Activated naive CD8-positive, alpha-beta T cell treated with anti-CD3 and anti-CD28 coated beads for 36 hours (primary cell): Measurements from ENCODE around the gene GADD45B. TPM values are rescaled to one million over a fixed set of nuclear protein-coding genes. Genes with fewer than 3 reads are reported as not detected.

ENCODE experiments used
- DNase-seq: peaks from one replicate; pipeline ENCODE4 v3.0.0; 2021
- H3K27ac Mint-ChIP-seq: one replicate; pipeline ENCODE4 v1.8.0; 2022; ENCODE audit warnings: mild to moderate bottlenecking, moderate library complexity, mixed read lengths
- H3K27me3 Mint-ChIP-seq: one replicate; pipeline ENCODE4 v1.8.0; 2022; ENCODE audit warnings: mild to moderate bottlenecking, mixed read lengths
- H3K36me3 Mint-ChIP-seq: one replicate; pipeline ENCODE4 v1.8.0; 2021; ENCODE audit warnings: mild to moderate bottlenecking, mixed read lengths
- H3K4me1 Mint-ChIP-seq: one replicate; pipeline ENCODE4 v1.8.0; 2021; ENCODE audit warnings: mixed read lengths
- H3K4me3 Mint-ChIP-seq: one replicate; pipeline ENCODE4 v1.8.0; 2022; ENCODE audit warnings: mild to moderate bottlenecking, moderate library complexity, mixed read lengths
- H3K9me3 Mint-ChIP-seq: one replicate; pipeline ENCODE4 v1.8.0; 2022; ENCODE audit warnings: mixed read lengths
- total RNA-seq, 2 experiments: library from RNA; stranded (reverse); gene quantifications; one replicate each; pipeline ENCODE4 v1.2.3, GENCODE V29; 2021

The GADD45B gene
- total RNA-seq, 2 experiments from 2014 or later = 83.0 to 97.2 TPM

DNA sequence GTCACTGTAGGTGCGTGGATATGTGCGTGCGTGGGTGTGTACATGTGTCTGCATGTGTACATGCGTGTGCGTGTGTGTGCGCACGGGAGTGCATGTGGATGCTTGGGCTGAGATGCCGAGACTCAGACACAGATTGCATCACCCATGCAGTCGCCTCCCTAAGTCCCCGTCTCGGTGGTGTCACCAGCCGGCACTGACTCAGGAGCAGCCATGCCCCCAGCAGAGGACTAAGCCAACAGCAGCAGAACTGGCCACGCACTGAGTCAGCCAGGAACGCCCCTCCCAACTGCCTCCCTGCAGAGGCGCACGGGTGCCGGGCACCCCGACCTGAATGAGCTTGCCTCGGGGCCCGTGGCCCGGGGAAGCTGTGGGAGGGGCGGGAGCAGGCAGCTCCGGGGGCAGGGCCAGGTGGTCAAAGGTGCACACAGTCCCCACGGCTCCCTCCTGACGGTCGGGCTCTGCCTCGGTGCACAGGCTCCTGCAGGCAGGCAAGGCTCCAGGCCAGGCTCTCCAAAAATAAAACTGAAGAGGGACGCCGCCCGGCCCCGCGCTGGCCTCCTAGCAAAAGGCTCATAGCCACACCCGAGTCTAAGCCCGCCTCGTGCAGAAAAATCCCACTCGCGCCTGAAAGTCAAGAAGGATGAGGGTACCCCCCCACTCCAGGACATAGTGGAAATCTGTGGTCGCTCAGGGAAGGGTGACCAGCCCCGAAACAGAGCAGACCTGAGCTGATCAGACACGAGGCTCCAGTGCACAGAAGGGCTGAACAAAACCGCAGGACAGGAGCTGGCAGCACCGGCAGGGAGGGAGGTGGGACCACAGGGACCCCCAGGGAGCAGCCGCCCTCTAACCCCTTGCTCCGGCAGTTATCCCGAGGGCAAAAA lies 49.2 kb downstream of the GADD45B start:
- H3K36me3 Mint-ChIP-seq = no peaks in the 10 kb centered on the region
- H3K27me3 Mint-ChIP-seq = no peaks in the 10 kb centered on the region
- H3K4me3 Mint-ChIP-seq = no peak overlapping the region
- no peak overlapping the region for H3K27ac Mint-ChIP-seq
- no peak for DNase-seq
- no peaks in the 10 kb centered on the region for H3K4me1 Mint-ChIP-seq
- no peaks in the 10 kb centered on the region for H3K9me3 Mint-ChIP-seq

DNA sequence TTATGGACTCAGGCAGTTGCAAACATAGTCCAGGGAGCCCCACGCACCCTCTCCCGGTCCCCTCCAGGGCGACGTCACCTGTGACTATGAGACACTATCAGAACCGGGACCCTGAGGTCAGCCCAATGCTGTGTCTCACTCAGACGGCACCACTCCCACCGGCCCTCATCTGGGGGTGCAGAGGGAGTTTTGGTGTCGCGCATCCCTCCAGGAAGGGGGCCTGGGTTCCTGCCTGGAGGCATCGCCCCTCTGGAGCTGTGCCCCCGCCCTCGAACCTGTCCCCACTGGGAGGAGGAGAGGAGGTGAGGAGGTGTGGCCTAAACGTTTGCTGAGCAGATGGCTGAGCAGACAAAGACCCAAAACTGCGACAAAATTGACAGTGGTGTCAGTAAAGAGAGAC lies 51.2 kb downstream of the GADD45B start:
- peaks cover 1% of the 10 kb centered on the region for H3K36me3 Mint-ChIP-seq
- DNase-seq = no peak
- H3K27me3 Mint-ChIP-seq = no peaks in the 10 kb centered on the region
- H3K9me3 Mint-ChIP-seq = peaks cover 2% of the 10 kb centered on the region
- no peaks in the 10 kb centered on the region for H3K4me1 Mint-ChIP-seq
- no peak overlapping the region for H3K4me3 Mint-ChIP-seq
- H3K27ac Mint-ChIP-seq = no peak overlapping the region

DNA sequence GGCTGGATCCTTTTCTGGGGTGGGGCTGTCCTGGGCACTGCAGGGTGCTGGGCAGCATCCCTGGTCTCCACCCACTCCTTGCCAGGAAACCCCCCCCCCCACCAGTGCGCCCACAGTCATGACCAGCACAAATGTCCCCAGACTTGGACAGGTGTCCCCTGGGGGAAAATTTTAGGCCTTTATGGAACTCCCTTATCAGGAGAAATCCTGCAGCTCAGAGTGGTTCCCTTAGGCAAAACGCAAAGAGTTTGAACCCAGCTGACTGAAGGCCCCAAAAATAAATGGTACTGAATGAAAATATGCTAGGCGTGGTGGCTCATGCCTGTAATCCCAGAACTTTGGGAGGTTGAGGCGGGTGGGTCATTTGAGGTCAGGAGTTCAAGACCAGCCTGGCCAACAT lies 51.8 kb downstream of the GADD45B start:
- H3K27ac Mint-ChIP-seq = no peak overlapping the region
- DNase-seq = no peak
- no peak overlapping the region for H3K4me3 Mint-ChIP-seq
- H3K9me3 Mint-ChIP-seq = peaks cover 4% of the 10 kb centered on the region
- no peaks in the 10 kb centered on the region for H3K27me3 Mint-ChIP-seq
- peaks cover under 1% of the 10 kb centered on the region for H3K4me1 Mint-ChIP-seq
- peaks cover 2% of the 10 kb centered on the region for H3K36me3 Mint-ChIP-seq

Other genes with a start within 250 kb of the GADD45B start
- gene PLEKHJ1, start 239.8 kb upstream of the GADD45B start, total RNA-seq = 10 to 100 TPM; 82.7 to 84.6 TPM
- 100 to 1,000 TPM; 160 to 162 TPM for gene SF3A2, start 239.3 kb upstream of the GADD45B start, total RNA-seq
- gene AMH, start 226.8 kb upstream of the GADD45B start, total RNA-seq = 1 to 10 TPM; 7.4 to 10.0 TPM
- gene JSRP1, start 219.7 kb upstream of the GADD45B start, total RNA-seq = under 1 TPM; 0.45 to 0.50 TPM
- gene PEAK3, start 194.0 kb upstream of the GADD45B start, total RNA-seq = not detected
- gene LINGO3, start 168.0 kb upstream of the GADD45B start, total RNA-seq = under 1 TPM in 1 of 2 experiments, not detected in 1; 0.28 TPM
- 100 to 1,000 TPM; 175 to 187 TPM for gene LSM7, start 147.5 kb upstream of the GADD45B start, total RNA-seq
- gene SPPL2B, start 147.4 kb upstream of the GADD45B start, total RNA-seq = 10 to 100 TPM; 47.1 to 53.2 TPM
- gene TMPRSS9, start 115.9 kb upstream of the GADD45B start, total RNA-seq = not detected
- gene TIMM13, start 48.5 kb upstream of the GADD45B start, total RNA-seq = 100 to 1,000 TPM; 179 to 184 TPM
- gene LMNB2, start 19.2 kb upstream of the GADD45B start, total RNA-seq = 100 to 1,000 TPM; 105 to 107 TPM
- under 1 TPM; 0.36 to 0.45 TPM for gene GNG7, start 226.6 kb downstream of the GADD45B start, total RNA-seq
- gene DIRAS1, start 245.2 kb downstream of the GADD45B start, total RNA-seq = under 1 TPM in 1 of 2 experiments, not detected in 1; 0.16 TPM